CD14-positive monocyte (primary cell): Measurements from ENCODE around the gene INTS14. TPM values are rescaled to one million over a fixed set of nuclear protein-coding genes. Genes with fewer than 3 reads are reported as not detected.

Source experiments
- DNase-seq, 3 donors: peaks; one replicate each; pipeline ENCODE4 v3.0.0-alpha.2; 2011 to 2022
- H2AFZ ChIP-seq: 2 replicates; pipeline ENCODE4 v1.6.0; 2012; ENCODE audit warnings: mild to moderate bottlenecking, low read depth, low read length, inconsistent platforms; ENCODE audit not compliant: insufficient read depth, poor library complexity, severe bottlenecking
- H3K27ac ChIP-seq, 2 donors: 1 replicate in 1 of 2; 2 replicates in 1 of 2; pipeline ENCODE4 v1.5.1; 2012 to 2013; ENCODE audit warnings: low read length in 2 of 2, control low read depth in 1 of 2, inconsistent platforms in 1 of 2, low read depth in 1 of 2, mild to moderate bottlenecking in 1 of 2
- H3K27me3 ChIP-seq, 2 donors: one replicate each; pipeline versions ENCODE4 v1.6.0 to v1.6.1; 2011 to 2013; ENCODE audit warnings: low read length in 2 of 2; ENCODE audit not compliant: control insufficient read depth in 2 of 2, insufficient read depth in 2 of 2
- H3K36me3 ChIP-seq, 2 donors: replicated peaks in 1 of 2; 1 replicate in 1 of 2; 2 replicates in 1 of 2; pipeline versions ENCODE4 v1.5.1 to v1.6.1; 2012 to 2013; ENCODE audit warnings: low read length in 2 of 2, control low read depth in 1 of 2, inconsistent platforms in 1 of 2, mild to moderate bottlenecking in 1 of 2; ENCODE audit not compliant: insufficient read depth in 2 of 2, control insufficient read depth in 1 of 2
- H3K4me1 ChIP-seq, 2 donors: 1 replicate in 1 of 2; 2 replicates in 1 of 2; pipeline versions ENCODE4 v1.5.1 to v1.6.1; 2012 to 2013; ENCODE audit warnings: low read length in 2 of 2, control low read depth in 1 of 2, inconsistent platforms in 1 of 2, mild to moderate bottlenecking in 1 of 2, moderate library complexity in 1 of 2; ENCODE audit not compliant: insufficient read depth in 2 of 2, control insufficient read depth in 1 of 2
- H3K4me2 ChIP-seq: replicated peaks from 2 replicates; pipeline ENCODE3; 2012; ENCODE audit warnings: low read length, moderate library complexity, mild to moderate bottlenecking; ENCODE audit not compliant: poor library complexity, severe bottlenecking; ENCODE audit errors: extremely low read depth
- H3K4me3 ChIP-seq, 3 experiments: fragments of 200-600 bp in 1 of 3; sonication (generic) in 1 of 3; replicated peaks in 1 of 3; 1 replicate in 2 of 3; 2 replicates in 1 of 3; pipeline ENCODE4 v1.5.1; 2011 to 2013; ENCODE audit warnings: low read length in 3 of 3, mild to moderate bottlenecking in 3 of 3, control low read depth in 2 of 3, low read depth in 2 of 3, inconsistent platforms in 1 of 3, moderate library complexity in 1 of 3
- H3K79me2 ChIP-seq: 2 replicates; pipeline ENCODE4 v1.6.0; 2012; ENCODE audit warnings: mild to moderate bottlenecking, control low read depth, inconsistent platforms, low read length, moderate library complexity; ENCODE audit not compliant: insufficient read depth
- H3K9ac ChIP-seq: 2 replicates; pipeline ENCODE4 v1.6.0; 2017; ENCODE audit warnings: low read length, mild to moderate bottlenecking; ENCODE audit not compliant: insufficient read depth, poor library complexity, severe bottlenecking
- H3K9me3 ChIP-seq, 2 donors: replicated peaks in 1 of 2; 1 replicate in 1 of 2; 2 replicates in 1 of 2; pipeline versions ENCODE4 v1.5.1 to v1.6.1; 2012 to 2013; ENCODE audit warnings: low read length in 2 of 2, control low read depth in 1 of 2; ENCODE audit not compliant: control insufficient read depth in 1 of 2, insufficient read depth in 1 of 2
- H4K20me1 ChIP-seq: 2 replicates; pipeline ENCODE4 v1.6.0; 2012; ENCODE audit warnings: mild to moderate bottlenecking, low read length, control low read depth, moderate library complexity; ENCODE audit not compliant: insufficient read depth
- H3K27ac Mint-ChIP-seq, 7 donors: one replicate each; pipeline ENCODE4 v1.8.0; 2020; ENCODE audit warnings: mild to moderate bottlenecking in 7 of 7, mixed read lengths in 7 of 7, moderate library complexity in 6 of 7, inconsistent platforms in 2 of 7
- H3K27me3 Mint-ChIP-seq, 3 donors: one replicate each; pipeline ENCODE4 v1.8.0; 2021 to 2022; ENCODE audit warnings: low read depth in 3 of 3, mild to moderate bottlenecking in 3 of 3, mixed read lengths in 3 of 3, moderate library complexity in 3 of 3, inconsistent platforms in 1 of 3
- H3K36me3 Mint-ChIP-seq, 2 donors: one replicate each; pipeline ENCODE4 v1.8.0; 2020; ENCODE audit warnings: mixed read lengths in 2 of 2, inconsistent platforms in 1 of 2, mild to moderate bottlenecking in 1 of 2
- H3K4me1 Mint-ChIP-seq: one replicate; pipeline ENCODE4 v1.8.0; 2020; ENCODE audit warnings: mild to moderate bottlenecking, mixed read lengths
- H3K4me3 Mint-ChIP-seq, 2 donors: one replicate each; pipeline ENCODE4 v1.8.0; 2020; ENCODE audit warnings: mild to moderate bottlenecking in 2 of 2, mixed read lengths in 2 of 2, moderate library complexity in 1 of 2
- H3K9me3 Mint-ChIP-seq, 7 donors: one replicate each; pipeline ENCODE4 v1.8.0; 2020 to 2022; ENCODE audit warnings: mixed read lengths in 7 of 7, mild to moderate bottlenecking in 6 of 7, moderate library complexity in 6 of 7, inconsistent platforms in 2 of 7
- WGBS: methylation state at CpG from one replicate; pipeline ENCODE4 v1.1.5; 2013; ENCODE audit warnings: missing lambda C conversion rate; ENCODE audit not compliant: insufficient coverage; 5-methylcytosine and 5-hydroxymethylcytosine counted together
- intact Hi-C, 2 donors: fragments of 100-400 bp; cut with micrococcal nuclease; formaldehyde crosslinking; loops; one replicate each; pipeline versions ENCODE4 v1.15.0 to v1.15.1; 2023
- polyA plus RNA-seq, 3 donors: library from polyadenylated mRNA; depleted of rRNA in 1 of 3; unstranded in 2 of 3; stranded (reverse) in 1 of 3; fragments of 300-500 nt in 2 of 3; fragments of >200 nt in 1 of 3; fragmentation: Illumina TruSeq in 2 of 3; gene quantifications; 1 replicate in 2 of 3; 2 replicates in 1 of 3; pipeline ENCODE4 v1.2.3, GENCODE V29; 2012 to 2021
- TF ChIP-seq, protein P1 (sequence below): fragments of 200-600 bp; IDR thresholded peaks from one replicate; pipeline ENCODE4 v1.8.0; 2022; ENCODE audit warnings: antibody characterized with exemption, mild to moderate bottlenecking

INTS14 gene
- polyA plus RNA-seq, 3 donors = 10.1 to 20.3 (median 12.0) TPM

DNA sequence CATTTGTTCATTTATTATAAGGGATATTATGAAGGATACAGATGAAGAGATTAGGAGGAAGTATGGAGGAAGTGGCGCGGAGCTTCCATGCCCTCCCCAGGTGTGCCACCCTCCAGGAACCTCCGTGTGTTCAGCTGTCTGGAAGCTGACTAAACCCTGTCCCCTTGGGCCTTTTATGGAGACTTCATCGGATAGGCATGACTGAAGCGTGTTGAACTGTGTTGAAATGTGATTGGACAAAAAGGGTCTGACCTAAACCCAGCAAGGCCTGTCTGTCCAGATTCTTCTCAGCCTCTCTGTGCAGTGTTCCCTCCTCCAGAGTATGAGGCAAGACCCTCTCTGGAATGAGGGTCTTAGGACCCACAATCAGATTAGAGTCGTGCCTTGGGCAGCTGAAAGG, 49.0 kb downstream of the INTS14 start:
- Mint-ChIP-seq H3K4me1 (no peaks in the 10 kb centered on the region), H3K36me3 (peaks cover 45 to 58% of the 10 kb centered on the region in 2 donors), H3K4me3 (no peak overlapping the region), H3K9me3 (peaks cover 0 to 15% (median 9%) of the 10 kb centered on the region in 7 donors), H3K27ac (no peak overlapping the region), H3K27me3 (peaks cover 0 to under 1% (median 0%) of the 10 kb centered on the region in 3 donors)
- no peak overlapping the region for H3K27ac ChIP-seq
- H3K27me3 ChIP-seq = no peaks in the 10 kb centered on the region
- intact Hi-C loops = no loop called here
- WGBS = 98% methylated on average over 5 of the region's 6 CpGs
- DNase-seq = no peak
- no peak overlapping the region for H3K9ac ChIP-seq
- H3K36me3 ChIP-seq = peaks cover 7 to 68% of the 10 kb centered on the region in 2 donors
- H3K79me2 ChIP-seq = no peaks in the 10 kb centered on the region
- H3K4me2 ChIP-seq = no peak overlapping the region
- H4K20me1 ChIP-seq = no peaks in the 10 kb centered on the region
- TF ChIP-seq, protein P1, sequence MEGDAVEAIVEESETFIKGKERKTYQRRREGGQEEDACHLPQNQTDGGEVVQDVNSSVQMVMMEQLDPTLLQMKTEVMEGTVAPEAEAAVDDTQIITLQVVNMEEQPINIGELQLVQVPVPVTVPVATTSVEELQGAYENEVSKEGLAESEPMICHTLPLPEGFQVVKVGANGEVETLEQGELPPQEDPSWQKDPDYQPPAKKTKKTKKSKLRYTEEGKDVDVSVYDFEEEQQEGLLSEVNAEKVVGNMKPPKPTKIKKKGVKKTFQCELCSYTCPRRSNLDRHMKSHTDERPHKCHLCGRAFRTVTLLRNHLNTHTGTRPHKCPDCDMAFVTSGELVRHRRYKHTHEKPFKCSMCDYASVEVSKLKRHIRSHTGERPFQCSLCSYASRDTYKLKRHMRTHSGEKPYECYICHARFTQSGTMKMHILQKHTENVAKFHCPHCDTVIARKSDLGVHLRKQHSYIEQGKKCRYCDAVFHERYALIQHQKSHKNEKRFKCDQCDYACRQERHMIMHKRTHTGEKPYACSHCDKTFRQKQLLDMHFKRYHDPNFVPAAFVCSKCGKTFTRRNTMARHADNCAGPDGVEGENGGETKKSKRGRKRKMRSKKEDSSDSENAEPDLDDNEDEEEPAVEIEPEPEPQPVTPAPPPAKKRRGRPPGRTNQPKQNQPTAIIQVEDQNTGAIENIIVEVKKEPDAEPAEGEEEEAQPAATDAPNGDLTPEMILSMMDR = no peak
- no peak overlapping the region for H3K4me3 ChIP-seq
- no peaks in the 10 kb centered on the region for H3K4me1 ChIP-seq
- peaks cover 0 to 3% of the 10 kb centered on the region in 2 donors for H3K9me3 ChIP-seq
- no peak overlapping the region for H2AFZ ChIP-seq

DNA sequence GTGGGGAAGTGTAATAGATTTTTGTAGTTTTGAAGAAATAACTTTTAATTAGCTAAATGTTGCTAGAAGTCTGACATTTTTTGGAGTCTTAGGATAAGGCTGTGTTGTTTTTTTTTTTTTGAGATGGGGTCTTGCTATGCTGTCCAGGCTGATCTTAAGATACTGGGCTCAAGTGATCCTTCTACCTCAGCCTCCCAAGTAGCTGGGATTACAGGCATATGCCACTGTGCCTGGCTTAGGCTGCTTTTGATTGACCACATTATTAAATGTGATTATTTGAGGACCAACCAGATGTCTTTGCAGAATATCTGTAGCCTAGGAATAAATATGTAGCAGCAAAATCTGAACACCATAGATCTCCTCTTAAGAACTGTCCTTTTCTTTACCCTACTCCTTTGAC, 51.0 kb downstream of the INTS14 start:
- Mint-ChIP-seq H3K36me3 (peaks cover 40 to 50% of the 10 kb centered on the region in 2 donors), H3K9me3 (peaks cover 0 to 8% (median 6%) of the 10 kb centered on the region in 7 donors), H3K27ac (no peak overlapping the region), H3K27me3 (no peaks in the 10 kb centered on the region), H3K4me1 (no peaks in the 10 kb centered on the region), H3K4me3 (no peak overlapping the region)
- intact Hi-C loops = no loop called here
- Histone ChIP-seq H3K79me2 (no peaks in the 10 kb centered on the region), H3K4me3 (no peak overlapping the region), H3K4me1 (no peaks in the 10 kb centered on the region), H2AFZ (no peak overlapping the region), H3K9me3 (no peaks in the 10 kb centered on the region), H3K27me3 (no peaks in the 10 kb centered on the region), H3K9ac (no peak overlapping the region), H4K20me1 (no peaks in the 10 kb centered on the region), H3K4me2 (no peak overlapping the region), H3K36me3 (peaks cover 7 to 67% of the 10 kb centered on the region in 2 donors), H3K27ac (no peak overlapping the region)
- TF ChIP-seq, protein P1 = no peak
- DNase-seq = no peak
